Prostate gland (tissue), 2 donors: ENCODE measurements around the gene NTNG1.

Source experiments
- CTCF ChIP-seq, 4 experiments: fragments of 200-600 bp in 2 of 4; fragments of 450-650 bp in 2 of 4; sonication (generic) in 2 of 4; IDR thresholded peaks; 1 replicate in 3 of 4; 2 replicates in 1 of 4; pipeline ENCODE4 v1.5.1; 2016 to 2019; ENCODE audit warnings: antibody characterized with exemption in 4 of 4, mild to moderate bottlenecking in 2 of 4, moderate library complexity in 2 of 4
- POLR2AphosphoS5 ChIP-seq: sonication (generic); formaldehyde crosslinking; IDR thresholded peaks from one replicate; pipeline ENCODE4 v1.6.1; 2017; ENCODE audit warnings: antibody characterized with exemption

DNA sequence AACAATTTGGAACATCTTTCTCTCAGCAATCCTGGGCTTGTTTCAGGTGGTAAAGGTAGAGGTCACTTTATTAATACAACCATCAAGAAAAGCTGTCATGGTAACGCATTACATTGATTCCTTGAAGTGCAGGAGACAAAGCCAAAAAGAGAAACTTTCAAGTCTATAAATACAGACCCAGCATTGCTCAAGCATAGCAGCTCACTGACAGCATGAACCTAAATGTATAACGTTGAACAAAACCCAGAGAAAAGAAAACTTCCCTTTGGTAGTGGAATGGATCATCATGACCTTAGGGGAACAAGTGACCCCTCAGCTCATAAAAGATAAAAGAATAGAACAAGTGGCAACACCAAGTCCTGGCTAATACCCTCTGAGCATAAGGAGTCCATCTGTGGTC, 332.2 kb downstream of the NTNG1 start:
- TF ChIP-seq CTCF (IDR thresholded peaks at IDR 0.05) = no peak
- no peak for TF ChIP-seq POLR2AphosphoS5
